ENCODE measurements around the gene ADRB2. TPM values are rescaled to one million over a fixed set of nuclear protein-coding genes. Genes with fewer than 3 reads are reported as not detected.
"Not testable (repeated sequence)": the region's sequence is repeated elsewhere in the genome, so short reads cannot be mapped to it uniquely, and the experiment has no call there.

ADRB2 gene
- total and polyA plus RNA-seq, 2 of the 13 experiments (the other 11 are each of a cell fraction or from before 2014, with no cell fraction given), result not detected

GRCh38 chr5:148801682-148802276, 24.6 kb upstream of the ADRB2 start:
- WGBS (ENCODE audit: low lambda C conversion rate), result 23% methylated on average over 4 of the region's 4 CpGs
- FAIRE-seq, result no peak

GRCh38 chr5:148803451-148803850, 23.0 kb upstream of the ADRB2 start:
- H3K4me2 ChIP-seq (ENCODE audit: low read depth, low read length); POLR2A ChIA-PET; H3K9me3 ChIP-seq (ENCODE audit: low read length); CTCF ChIA-PET (ENCODE audit: low intra/inter-chr PET ratio, low total read pairs); FAIRE-seq; H3K36me3 ChIP-seq (replicated peaks in 1 of 2; ENCODE audit: control insufficient read depth in 1 of 2, insufficient read depth in 2 of 2, low read length in 2 of 2); in situ Hi-C loops (cut with HindIII; ENCODE audit: extremely low pct_ligation_motif_present, low pct_unique_long_range_greater_than_20kb); BruUV-seq (replicated peaks); ATAC-seq; H3K27me3 ChIP-seq (ENCODE audit: control insufficient read depth in 1 of 2, insufficient read depth in 2 of 2, low read length in 2 of 2); H3K4me3 ChIP-seq (replicated peaks in 1 of 3; ENCODE audit: insufficient read depth in 1 of 3, low read depth in 2 of 3, low read length in 3 of 3); H3K9ac ChIP-seq (ENCODE audit: insufficient read depth, low read depth, low read length); DNase-seq (ENCODE audit: low spot score); H2AFZ ChIP-seq (ENCODE audit: low read length); intact Hi-C loops (cut with micrococcal nuclease; ENCODE audit: unreplicated experiment); H3K79me2 ChIP-seq (ENCODE audit: insufficient read depth, low read length); H4K20me1 ChIP-seq (ENCODE audit: insufficient read depth, low read length); H3K4me1 ChIP-seq (ENCODE audit: insufficient read depth, low read length); H3K27ac ChIP-seq (ENCODE audit: extremely low read length, insufficient read depth, low read length): not testable (repeated sequence)
- 50% methylated on average over 3 of the region's 3 CpGs for WGBS (ENCODE audit: low lambda C conversion rate)

More at GRCh38 chr5:148801682-148802276, 24.6 kb upstream of the ADRB2 start:
- Histone ChIP-seq H3K27me3 (ENCODE audit: control insufficient read depth in 1 of 2, insufficient read depth in 2 of 2, low read length in 2 of 2) (no peaks in the 10 kb centered on the region), H2AFZ (ENCODE audit: low read length) (no peak overlapping the region), H3K9me3 (ENCODE audit: low read length) (no peaks in the 10 kb centered on the region), H4K20me1 (ENCODE audit: insufficient read depth, low read length) (no peaks in the 10 kb centered on the region), H3K27ac (ENCODE audit: extremely low read length, insufficient read depth, low read length) (no peak overlapping the region), H3K79me2 (ENCODE audit: insufficient read depth, low read length) (no peaks in the 10 kb centered on the region), H3K36me3 (replicated peaks in 1 of 2; ENCODE audit: control insufficient read depth in 1 of 2, insufficient read depth in 2 of 2, low read length in 2 of 2) (no peaks in the 10 kb centered on the region), H3K4me1 (ENCODE audit: insufficient read depth, low read length) (no peaks in the 10 kb centered on the region), H3K4me3 (replicated peaks in 1 of 3; ENCODE audit: insufficient read depth in 1 of 3, low read depth in 2 of 3, low read length in 3 of 3) (no peak overlapping the region), H3K9ac (ENCODE audit: insufficient read depth, low read depth, low read length) (no peak overlapping the region), H3K4me2 (ENCODE audit: low read depth, low read length) (no peak overlapping the region)
- in situ Hi-C loops (cut with HindIII; ENCODE audit: extremely low pct_ligation_motif_present, low pct_unique_long_range_greater_than_20kb), result no loop called here
- TF ChIP-seq CBX1 (IDR thresholded peaks at IDR 0.05; ENCODE audit: low read depth), result no peak
- TF ChIP-seq NFRKB (IDR thresholded peaks at IDR 0.05), result no peak
- TF ChIP-seq ZNF713 (CRISPR knock-in tag; IDR thresholded peaks at IDR 0.05), result no peak
- TF ChIP-seq REXO4 (CRISPR knock-in tag; IDR thresholded peaks at IDR 0.05; ENCODE audit: borderline replicate concordance), result no peak
- TF ChIP-seq CBX2 (IDR thresholded peaks at IDR 0.05; ENCODE audit: low read depth, low read length), result no peak
- TF ChIP-seq CBX2 (CRISPR knock-in tag; IDR thresholded peaks at IDR 0.05; ENCODE audit: low read depth), result no peak
- TF ChIP-seq HNRNPUL1 (IDR thresholded peaks at IDR 0.05; ENCODE audit: low read depth, low read length), result no peak
- no peak for TF ChIP-seq SALL1 (CRISPR knock-in tag; IDR thresholded peaks at IDR 0.05)
- no peak for TF ChIP-seq ZSCAN31 (CRISPR knock-in tag; IDR thresholded peaks at IDR 0.05; ENCODE audit: low read depth)
- no peak for TF ChIP-seq REPIN1 (CRISPR knock-in tag; IDR thresholded peaks at IDR 0.05; ENCODE audit: borderline replicate concordance, low read depth)
- TF ChIP-seq GFI1 (CRISPR knock-in tag; IDR thresholded peaks at IDR 0.05; ENCODE audit: borderline replicate concordance), result no peak
- TF ChIP-seq ZNF788 (CRISPR knock-in tag; IDR thresholded peaks at IDR 0.05; ENCODE audit: borderline replicate concordance), result no peak
- no peak for TF ChIP-seq SP5 (CRISPR knock-in tag; IDR thresholded peaks at IDR 0.05; ENCODE audit: borderline replicate concordance, low read depth)
- no peak for TF ChIP-seq ZNF230 (CRISPR knock-in tag; IDR thresholded peaks at IDR 0.05)
- TF ChIP-seq RBFOX2 (IDR thresholded peaks at IDR 0.05; ENCODE audit: low read depth, low read length), result no peak
- no peak for TF ChIP-seq ZNF496 (CRISPR knock-in tag; IDR thresholded peaks at IDR 0.05; ENCODE audit: insufficient replicate concordance)
- POLR2A ChIA-PET, result no interaction called here
- ATAC-seq (no peak), DNase-seq (ENCODE audit: low spot score) (no peak)
- BruUV-seq (replicated peaks), result no TSS peak
- intact Hi-C loops (cut with micrococcal nuclease; ENCODE audit: unreplicated experiment), result no loop called here
- CTCF ChIA-PET (ENCODE audit: low intra/inter-chr PET ratio, low total read pairs), result no interaction called here

Data from HepG2 (cell line).